ENCODE data around the gene PLXNA4. TPM values are rescaled to one million over a fixed set of nuclear protein-coding genes. Genes with fewer than 3 reads are reported as not detected.
A peak's percentile ranks its signal among the peaks of the same experiment; 100 is the strongest.

The PLXNA4 gene
- total and polyA plus RNA-seq, 9 of the 15 experiments (the other 6 are each of a cell fraction or from before 2014, with no cell fraction given), result under 0.01 to 0.09 TPM; not detected in 7

DNA sequence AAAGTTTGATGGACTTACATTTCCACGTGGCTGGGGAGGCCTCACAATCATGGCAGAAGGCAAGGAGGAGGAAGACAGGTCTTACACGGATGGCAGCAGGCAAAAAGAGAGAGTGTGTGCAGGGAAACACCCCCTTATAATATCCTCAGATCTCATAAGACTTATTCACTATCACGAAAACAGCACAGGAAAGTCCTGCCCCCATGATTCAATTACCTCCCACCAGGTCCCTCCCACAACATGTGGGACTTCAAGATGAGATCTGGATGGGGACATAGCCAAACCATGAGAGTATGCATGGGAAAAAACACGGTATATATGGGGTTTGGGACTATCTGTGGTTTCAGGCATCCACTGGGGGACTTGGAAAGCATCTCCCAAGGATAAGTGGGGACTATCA, 78.0 kb downstream of the PLXNA4 start:
- in situ Hi-C loops (cut with MboI), result no loop called here
- TF ChIP-seq ZNF197 (CRISPR knock-in tag; IDR thresholded peaks at IDR 0.05; ENCODE audit: low read depth), result no peak
- no peak for TF ChIP-seq NCOA6 (IDR thresholded peaks at IDR 0.05)
- TF ChIP-seq SMARCC2 (IDR thresholded peaks at IDR 0.05; ENCODE audit: low read depth), result no peak
- no peak for TF ChIP-seq ZNF589 (CRISPR knock-in tag; IDR thresholded peaks at IDR 0.05; ENCODE audit: low read depth)
- peak; percentile 27; the same call in 1 of the 2 replicates for TF ChIP-seq ZNF431 (CRISPR knock-in tag; IDR thresholded peaks at IDR 0.05)
- TF ChIP-seq XRCC5 (IDR thresholded peaks at IDR 0.05; ENCODE audit: low read depth, low read length), result no peak
- H3K4me2 ChIP-seq (ENCODE audit: insufficient read depth, low read length), result no peak overlapping the region
- no TSS peak for BruUV-seq (replicated peaks)
- no peaks in the 10 kb centered on the region for H3K4me1 ChIP-seq (replicated peaks in 1 of 2; ENCODE audit: control insufficient read depth in 2 of 2, insufficient read depth in 2 of 2, low read length in 2 of 2)
- ChIA-PET POLR2A (interaction anchor here (0.6 kb wide), 1 partner anchor 1370 kb away, joined by 5 read pairs; no protein-coding TSS in a partner anchor), CTCF (ENCODE audit: low intra/inter-chr PET ratio) (no interaction called here)
- peaks cover 21% of the 10 kb centered on the region; the same call in 1 of the 2 replicates for H4K20me1 ChIP-seq (replicated peaks; ENCODE audit: control insufficient read depth, insufficient read depth, low read length)
- 2% methylated on average over 4 of the region's 4 CpGs for WGBS (ENCODE audit: insufficient coverage, low coverage, missing lambda C conversion rate)
- H3K27ac ChIP-seq (ENCODE audit: extremely low read depth, low read depth, low read length), result no peak overlapping the region
- no peak for FAIRE-seq
- no peaks in the 10 kb centered on the region for H3K36me3 ChIP-seq (ENCODE audit: control insufficient read depth, insufficient read depth, low read length)
- no peaks in the 10 kb centered on the region for H3K9me3 ChIP-seq (replicated peaks; ENCODE audit: control insufficient read depth, insufficient read depth, low read depth, low read length)
- H3K4me3 ChIP-seq, result no peak overlapping the region
- H2AFZ ChIP-seq (ENCODE audit: low read depth, low read length), result no peak overlapping the region
- H3K27me3 ChIP-seq (ENCODE audit: control insufficient read depth in 2 of 2, insufficient read depth in 2 of 2, low read length in 2 of 2), result peaks cover 2 to 28% of the 10 kb centered on the region in 2 experiments; a peak in 2 of 5 replicates
- H3K9me1 ChIP-seq (ENCODE audit: control insufficient read depth, insufficient read depth, low read length), result no peaks in the 10 kb centered on the region
- intact Hi-C loops (cut with micrococcal nuclease), result no loop called here
- ATAC-seq, result no peak
- H3K79me2 ChIP-seq (ENCODE audit: control insufficient read depth, insufficient read depth, low read length), result no peaks in the 10 kb centered on the region
- H3K9ac ChIP-seq (ENCODE audit: insufficient read depth in 1 of 2, low read depth in 2 of 2, low read length in 2 of 2), result no peak overlapping the region
- DNase-seq (ENCODE audit: extremely low read depth in 1 of 4, low spot score in 3 of 4), result no peak

DNA sequence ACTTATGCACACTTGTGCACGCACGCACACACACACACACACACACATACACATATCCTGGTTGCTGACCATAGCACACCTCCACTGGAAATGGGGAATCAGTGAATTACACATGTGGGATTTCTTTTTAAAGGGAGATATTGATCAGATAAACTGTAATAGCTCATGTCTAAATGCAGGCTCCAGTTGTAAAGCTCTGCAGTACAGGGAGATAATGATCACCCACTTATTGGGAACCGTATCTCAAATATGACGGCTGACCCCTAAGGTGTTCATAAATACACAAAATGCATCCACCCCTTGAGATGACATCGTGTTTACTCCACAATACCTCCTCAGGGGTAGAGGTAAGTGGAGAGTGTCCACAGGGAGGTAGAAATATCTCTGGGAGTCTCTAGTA, 79.2 kb downstream of the PLXNA4 start:
- in situ Hi-C loops (cut with MboI) (no loop called here), intact Hi-C loops (cut with micrococcal nuclease) (no loop called here)
- H3K9me3 ChIP-seq (replicated peaks; ENCODE audit: control insufficient read depth, insufficient read depth, low read depth, low read length), result no peaks in the 10 kb centered on the region
- no peak for ATAC-seq
- H3K27me3 ChIP-seq (ENCODE audit: control insufficient read depth in 2 of 2, insufficient read depth in 2 of 2, low read length in 2 of 2), result peaks cover 2 to 24% of the 10 kb centered on the region in 2 experiments; a peak in 2 of 5 replicates
- H2AFZ ChIP-seq (ENCODE audit: low read depth, low read length), result no peak overlapping the region
- 0% methylated on average over 5 of the region's 5 CpGs for WGBS (ENCODE audit: insufficient coverage, low coverage, missing lambda C conversion rate)
- H3K9ac ChIP-seq (ENCODE audit: insufficient read depth in 1 of 2, low read depth in 2 of 2, low read length in 2 of 2), result no peak overlapping the region
- FAIRE-seq, result no peak
- no peaks in the 10 kb centered on the region for H3K36me3 ChIP-seq (ENCODE audit: control insufficient read depth, insufficient read depth, low read length)
- DNase-seq (ENCODE audit: extremely low read depth in 1 of 4, low spot score in 3 of 4), result no peak
- H3K9me1 ChIP-seq (ENCODE audit: control insufficient read depth, insufficient read depth, low read length), result no peaks in the 10 kb centered on the region
- POLR2A ChIA-PET, result interaction anchor here (0.6 kb wide), 1 partner anchor 1714 kb away, joined by 3 read pairs; no protein-coding TSS in a partner anchor
- H3K4me1 ChIP-seq (replicated peaks in 1 of 2; ENCODE audit: control insufficient read depth in 2 of 2, insufficient read depth in 2 of 2, low read length in 2 of 2), result no peaks in the 10 kb centered on the region
- no peak overlapping the region for H3K4me2 ChIP-seq (ENCODE audit: insufficient read depth, low read length)
- no peaks in the 10 kb centered on the region for H3K79me2 ChIP-seq (ENCODE audit: control insufficient read depth, insufficient read depth, low read length)
- H3K27ac ChIP-seq (ENCODE audit: extremely low read depth, low read depth, low read length), result no peak overlapping the region
- no TSS peak for BruUV-seq (replicated peaks)
- H3K4me3 ChIP-seq, result no peak overlapping the region
- CTCF ChIA-PET (ENCODE audit: low intra/inter-chr PET ratio), result no interaction called here
- H4K20me1 ChIP-seq (replicated peaks; ENCODE audit: control insufficient read depth, insufficient read depth, low read length), result peaks cover 13% of the 10 kb centered on the region; the same call in 1 of the 2 replicates
- TF ChIP-seq ZNF133 (CRISPR knock-in tag; IDR thresholded peaks at IDR 0.05) (no peak), MCM3 (IDR thresholded peaks at IDR 0.05) (no peak), FOXP1 (CRISPR knock-in tag; IDR thresholded peaks at IDR 0.05) (no peak), ETV5 (CRISPR knock-in tag; IDR thresholded peaks at IDR 0.05; ENCODE audit: low read depth) (no peak), ZNF140 (CRISPR knock-in tag; IDR thresholded peaks at IDR 0.05) (no peak), TEAD4 (IDR thresholded peaks at IDR 0.05; ENCODE audit: low read length) (no peak), TEAD4 (CRISPR knock-in tag; IDR thresholded peaks at IDR 0.05; ENCODE audit: borderline replicate concordance) (no peak), CEBPB (tag; IDR thresholded peaks at IDR 0.05) (no peak)
- TF ChIP-seq, protein P1, sequence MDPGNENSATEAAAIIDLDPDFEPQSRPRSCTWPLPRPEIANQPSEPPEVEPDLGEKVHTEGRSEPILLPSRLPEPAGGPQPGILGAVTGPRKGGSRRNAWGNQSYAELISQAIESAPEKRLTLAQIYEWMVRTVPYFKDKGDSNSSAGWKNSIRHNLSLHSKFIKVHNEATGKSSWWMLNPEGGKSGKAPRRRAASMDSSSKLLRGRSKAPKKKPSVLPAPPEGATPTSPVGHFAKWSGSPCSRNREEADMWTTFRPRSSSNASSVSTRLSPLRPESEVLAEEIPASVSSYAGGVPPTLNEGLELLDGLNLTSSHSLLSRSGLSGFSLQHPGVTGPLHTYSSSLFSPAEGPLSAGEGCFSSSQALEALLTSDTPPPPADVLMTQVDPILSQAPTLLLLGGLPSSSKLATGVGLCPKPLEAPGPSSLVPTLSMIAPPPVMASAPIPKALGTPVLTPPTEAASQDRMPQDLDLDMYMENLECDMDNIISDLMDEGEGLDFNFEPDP (CRISPR knock-in tag; IDR thresholded peaks at IDR 0.05), result no peak
- TF ChIP-seq, protein P2, sequence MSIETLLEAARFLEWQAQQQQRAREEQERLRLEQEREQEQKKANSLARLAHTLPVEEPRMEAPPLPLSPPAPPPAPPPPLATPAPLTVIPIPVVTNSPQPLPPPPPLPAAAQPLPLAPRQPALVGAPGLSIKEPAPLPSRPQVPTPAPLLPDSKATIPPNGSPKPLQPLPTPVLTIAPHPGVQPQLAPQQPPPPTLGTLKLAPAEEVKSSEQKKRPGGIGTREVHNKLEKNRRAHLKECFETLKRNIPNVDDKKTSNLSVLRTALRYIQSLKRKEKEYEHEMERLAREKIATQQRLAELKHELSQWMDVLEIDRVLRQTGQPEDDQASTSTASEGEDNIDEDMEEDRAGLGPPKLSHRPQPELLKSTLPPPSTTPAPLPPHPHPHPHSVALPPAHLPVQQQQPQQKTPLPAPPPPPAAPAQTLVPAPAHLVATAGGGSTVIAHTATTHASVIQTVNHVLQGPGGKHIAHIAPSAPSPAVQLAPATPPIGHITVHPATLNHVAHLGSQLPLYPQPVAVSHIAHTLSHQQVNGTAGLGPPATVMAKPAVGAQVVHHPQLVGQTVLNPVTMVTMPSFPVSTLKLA (conservative IDR thresholded peaks at IDR 0.05), result no peak
